NK-92 (cell line): ENCODE results near the gene FTSJ3.
"Not testable (repeated sequence)": the region's sequence is repeated elsewhere in the genome, so short reads cannot be mapped to it uniquely, and the experiment has no call there.

Source experiments
- DNase-seq: peaks from one replicate; lab custom pipeline; 2025; ENCODE audit not compliant: unreplicated experiment; lab: John Stamatoyannopoulos, UW

Gene FTSJ3

DNA sequence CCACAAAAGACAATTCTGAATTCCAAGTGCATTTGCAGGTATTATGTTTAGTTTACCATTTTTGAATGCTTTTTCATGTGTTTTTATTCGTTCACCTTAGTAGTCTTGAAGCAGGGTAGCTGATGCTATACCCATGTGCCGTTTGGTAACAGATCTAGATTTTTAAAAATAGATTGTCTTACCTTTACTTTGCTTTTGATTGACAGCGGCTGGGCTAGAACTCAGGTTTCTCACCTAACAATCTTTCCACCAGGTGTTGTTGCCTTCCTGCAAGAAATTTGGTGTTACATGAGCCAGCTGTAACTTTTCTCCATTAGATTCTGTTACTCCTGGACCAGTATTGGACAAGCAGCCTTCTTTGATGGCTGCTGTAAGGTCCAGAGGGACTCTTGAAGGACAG lies 1.5 kb upstream of the FTSJ3 start:
- DNase-seq = no peak

DNA sequence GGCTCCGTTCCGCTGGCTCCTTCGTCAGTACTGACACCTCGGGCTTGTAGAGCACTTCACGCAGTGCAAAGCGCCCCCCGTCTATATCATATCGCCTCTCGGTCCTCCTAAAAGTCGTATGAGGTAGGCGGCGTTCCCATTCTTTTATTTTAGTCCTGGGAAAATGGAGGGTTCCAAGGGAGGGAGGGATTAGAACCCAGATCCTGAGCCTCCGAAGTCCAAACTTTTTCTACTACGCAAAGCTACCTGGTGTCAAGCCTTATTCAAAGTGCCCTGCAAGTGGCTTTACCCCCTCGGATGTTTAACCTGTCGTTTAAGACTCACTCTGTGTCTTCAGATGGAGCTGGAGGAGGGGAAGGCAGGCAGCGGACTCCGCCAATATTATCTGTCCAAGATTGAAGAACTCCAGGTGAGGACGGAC lies 348 bp upstream of the FTSJ3 start:
- DNase-seq = no peak

DNA sequence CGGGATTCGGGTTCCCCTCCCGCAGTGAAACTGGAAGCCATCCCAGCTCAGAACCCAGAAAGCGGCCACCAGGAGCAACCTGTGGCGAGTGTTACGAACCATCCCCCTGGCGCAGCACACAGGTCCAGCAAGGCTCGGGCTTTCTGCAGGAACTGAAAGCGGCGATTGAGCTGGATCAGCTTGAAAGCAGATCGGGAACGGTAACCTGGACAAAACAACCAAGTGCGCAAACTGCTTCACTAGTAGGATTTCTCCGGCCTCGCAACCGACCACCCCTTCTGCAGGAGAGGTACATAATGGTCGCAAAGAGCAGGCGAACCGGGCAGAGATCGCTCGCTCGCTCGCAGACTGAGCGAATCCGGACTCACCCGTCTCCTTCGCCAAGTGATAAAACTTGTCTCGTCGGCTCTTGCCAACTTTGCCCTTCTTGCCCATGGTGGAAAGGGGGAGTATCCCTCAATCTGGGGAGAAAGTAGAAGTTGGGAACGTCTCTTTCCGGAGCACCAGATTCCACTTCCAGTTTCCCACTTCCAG lies 928 bp downstream of the FTSJ3 start:
- no peak for DNase-seq

DNA sequence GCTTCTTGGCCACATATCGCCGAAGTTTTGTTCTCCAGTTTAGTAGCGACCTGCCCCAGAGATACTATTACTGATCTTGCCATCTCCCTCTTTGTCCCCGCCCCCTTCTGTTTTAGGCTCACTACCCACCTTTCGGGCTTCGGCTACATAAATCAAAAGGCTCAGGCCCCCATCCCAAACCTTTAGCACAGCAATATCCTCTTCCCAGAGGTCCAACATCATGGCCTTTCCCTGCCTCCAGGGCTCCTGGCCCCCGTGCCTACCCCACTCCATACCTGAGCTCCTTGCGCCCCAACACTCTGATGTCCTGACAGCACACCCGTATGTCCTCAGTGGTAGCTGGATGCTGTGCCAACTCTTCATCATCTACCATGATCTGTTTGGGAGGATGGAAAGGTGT lies 3.1 kb downstream of the FTSJ3 start:
- DNase-seq = no peak

DNA sequence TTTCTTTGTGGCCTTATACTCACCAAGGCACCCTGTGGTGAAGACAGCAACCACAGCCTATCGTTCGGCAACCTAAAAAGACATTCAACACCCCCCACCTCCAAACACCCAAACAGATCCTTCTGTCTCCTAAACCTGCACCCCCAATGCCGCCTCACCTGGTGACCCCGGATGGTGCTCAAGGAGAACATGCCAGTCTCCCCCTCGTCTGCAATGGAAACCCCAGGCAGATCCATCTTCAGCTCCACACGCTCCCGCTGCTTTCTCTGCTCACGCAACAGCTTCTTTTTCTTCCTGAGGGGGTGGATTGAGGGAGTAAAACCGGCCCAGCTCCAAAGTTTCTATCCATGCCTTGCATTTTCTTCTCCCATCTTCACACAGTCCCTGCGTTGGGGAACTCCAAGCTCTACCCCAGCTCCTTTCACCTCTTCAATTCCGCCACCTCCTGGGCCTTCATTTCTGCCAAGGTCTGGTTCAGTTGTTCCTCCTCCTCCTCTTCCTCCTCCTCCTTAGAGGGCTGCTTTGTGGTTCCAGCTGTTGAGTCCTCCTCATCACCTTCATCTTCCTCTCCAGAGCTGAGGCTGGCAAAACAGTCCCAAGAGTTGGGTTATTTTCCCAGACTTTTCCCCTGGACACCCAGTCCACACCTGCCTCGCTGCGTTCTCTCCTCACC lies 3.7 kb downstream of the FTSJ3 start:
- DNase-seq = no peak

DNA sequence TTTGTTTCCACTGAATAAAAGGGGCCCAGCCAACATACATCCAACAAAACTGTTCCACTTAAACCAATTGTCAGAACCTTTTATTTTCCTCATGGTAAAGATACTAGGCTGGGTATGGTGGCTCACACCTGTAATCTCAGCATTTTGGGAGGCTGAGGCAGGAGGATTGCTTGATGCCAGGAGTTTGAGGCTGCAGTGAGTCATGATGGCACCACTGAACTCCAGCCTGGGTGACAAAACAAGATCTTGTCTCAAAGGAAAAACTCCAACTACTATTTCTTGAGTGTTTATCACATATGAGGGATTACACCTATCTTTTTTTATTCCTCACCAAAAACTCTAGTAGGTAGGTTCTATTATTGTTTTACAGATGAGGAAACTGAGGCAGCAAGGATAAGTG lies 4.9 kb downstream of the FTSJ3 start:
- no peak for DNase-seq

DNA sequence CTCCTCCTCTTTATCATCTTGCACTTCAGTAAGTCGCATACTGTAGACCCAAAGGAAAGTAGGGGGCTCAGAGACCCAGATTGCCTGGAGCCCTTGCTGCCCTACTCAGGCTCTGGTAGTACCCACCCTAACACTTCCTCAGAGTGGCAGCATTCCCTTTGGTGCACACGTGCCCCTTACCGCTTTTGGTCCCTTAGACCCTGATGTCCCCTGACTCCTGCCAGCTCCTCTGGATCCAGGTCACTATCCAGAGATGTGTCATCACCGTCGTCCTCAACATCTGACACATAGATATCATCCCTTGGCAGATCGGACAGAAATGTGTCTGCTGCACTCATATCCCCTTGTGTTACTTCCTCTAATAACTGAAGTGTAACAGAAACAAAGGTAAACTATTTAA lies 5.7 kb downstream of the FTSJ3 start:
- no peak for DNase-seq

DNA sequence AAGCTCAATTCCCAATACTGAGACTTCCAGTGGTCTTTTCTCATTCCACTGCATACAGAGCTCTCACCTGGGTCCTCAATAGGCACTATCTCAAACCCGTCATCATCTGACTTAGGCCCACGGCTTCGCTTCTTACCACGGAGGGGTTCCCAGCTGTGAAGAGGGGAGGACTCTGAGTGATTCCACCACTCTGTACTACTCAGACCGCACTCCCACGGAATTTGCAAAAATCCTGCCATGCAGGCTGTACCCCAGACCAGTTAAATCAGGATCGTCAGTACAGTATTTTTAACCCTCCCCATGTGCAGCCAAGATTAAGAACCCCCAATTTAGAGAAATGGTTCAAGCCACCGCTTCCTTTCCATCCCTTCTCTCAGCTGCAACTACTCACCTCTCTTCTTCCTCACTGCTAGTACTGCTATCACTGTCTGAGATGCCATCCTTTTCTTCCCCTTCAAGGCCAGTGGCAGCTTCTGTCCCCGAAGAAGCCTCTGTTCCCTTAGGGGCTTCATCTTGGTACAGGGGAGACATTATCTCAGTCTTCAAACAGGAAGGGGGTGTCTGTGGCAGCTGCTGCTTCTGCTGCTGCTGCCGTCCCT lies 6.4 kb downstream of the FTSJ3 start:
- DNase-seq = no peak

DNA sequence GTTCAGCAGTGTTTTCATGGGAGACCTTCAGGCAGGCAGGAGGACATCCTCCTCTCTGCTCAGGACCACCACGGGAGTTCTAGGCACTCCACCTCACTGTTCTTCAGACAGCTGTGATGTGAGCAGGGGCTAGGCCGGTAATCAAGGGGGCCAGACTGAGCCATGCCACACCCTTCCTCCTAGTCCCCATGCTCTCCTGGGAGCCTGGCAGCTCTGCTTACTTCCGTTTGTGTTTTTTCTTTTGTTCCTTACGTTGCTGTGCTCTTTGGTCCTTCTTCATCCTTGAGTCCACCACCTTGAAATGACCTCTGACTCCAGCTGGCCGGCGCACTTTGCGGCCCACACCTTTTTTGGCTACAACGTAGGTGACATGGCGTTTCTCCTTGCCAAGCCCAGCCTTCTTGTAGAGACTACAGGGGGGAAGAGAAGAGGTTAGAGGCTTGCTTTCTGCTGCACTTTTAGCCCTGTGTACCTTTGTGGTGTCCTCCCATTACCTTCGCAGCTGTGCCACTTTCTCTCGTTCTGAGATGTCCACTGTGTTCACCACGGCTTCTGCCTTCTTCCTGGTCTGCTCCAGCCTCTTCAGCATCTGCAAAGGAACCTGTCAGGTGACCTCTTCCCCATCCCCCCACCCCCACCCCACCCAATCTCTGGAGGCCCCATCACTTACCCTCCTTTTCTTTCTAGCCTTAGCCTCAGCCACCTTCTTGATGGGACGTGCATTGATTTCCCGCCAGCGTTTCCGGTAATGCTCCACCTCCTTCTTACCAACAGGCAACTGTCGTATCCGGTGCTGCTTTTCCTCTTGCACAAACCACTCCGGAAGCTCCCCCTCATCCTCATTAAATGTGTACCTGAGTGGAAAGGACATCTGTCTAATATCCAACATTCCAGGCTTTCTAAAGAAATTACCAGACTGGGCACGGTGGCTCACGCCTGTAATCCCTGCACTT lies 7.6 kb downstream of the FTSJ3 start:
- no peak for DNase-seq

DNA sequence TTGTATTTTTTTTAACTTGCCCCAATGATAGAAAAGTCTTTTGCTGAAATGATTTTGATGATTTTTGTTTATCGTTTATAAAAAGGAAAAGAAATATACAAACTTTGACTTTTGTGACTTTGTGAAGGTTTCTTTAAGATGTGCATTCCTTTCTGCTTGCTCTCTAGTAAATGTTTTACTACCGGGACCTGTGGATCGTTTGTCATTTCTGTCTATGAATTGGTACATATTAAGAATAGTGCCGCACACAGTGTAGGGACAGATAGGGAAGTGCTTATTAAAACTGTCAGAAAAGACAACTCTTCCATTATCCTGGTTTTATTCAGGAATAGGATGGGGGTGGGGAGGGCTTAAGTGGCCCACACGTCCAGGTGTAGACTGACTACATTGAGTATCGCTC lies 8.3 kb downstream of the FTSJ3 start:
- DNase-seq = no peak

DNA sequence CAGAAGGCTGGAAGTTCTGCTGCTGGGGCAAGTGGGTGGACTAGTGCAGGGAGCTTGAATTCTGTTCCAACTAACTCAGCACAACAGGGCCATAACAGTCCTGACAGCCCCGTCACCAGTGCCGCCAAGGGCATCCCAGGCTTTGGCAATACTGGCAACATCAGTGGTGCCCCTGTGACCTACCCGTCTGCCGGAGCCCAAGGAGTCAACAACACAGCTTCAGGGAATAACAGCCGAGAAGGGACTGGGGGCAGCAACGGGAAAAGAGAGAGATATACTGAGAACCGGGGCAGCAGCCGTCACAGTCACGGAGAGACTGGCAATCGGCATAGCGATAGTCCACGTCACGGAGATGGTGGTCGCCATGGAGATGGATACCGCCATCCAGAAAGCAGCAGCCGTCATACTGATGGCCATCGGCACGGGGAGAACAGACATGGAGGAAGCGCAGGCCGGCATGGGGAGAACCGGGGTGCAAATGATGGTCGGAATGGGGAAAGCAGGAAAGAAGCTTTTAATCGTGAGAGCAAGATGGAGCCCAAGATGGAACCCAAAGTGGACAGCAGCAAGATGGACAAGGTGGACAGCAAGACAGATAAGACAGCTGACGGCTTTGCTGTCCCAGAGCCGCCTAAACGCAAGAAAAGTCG lies 9.6 kb downstream of the FTSJ3 start:
- no peak for DNase-seq

DNA sequence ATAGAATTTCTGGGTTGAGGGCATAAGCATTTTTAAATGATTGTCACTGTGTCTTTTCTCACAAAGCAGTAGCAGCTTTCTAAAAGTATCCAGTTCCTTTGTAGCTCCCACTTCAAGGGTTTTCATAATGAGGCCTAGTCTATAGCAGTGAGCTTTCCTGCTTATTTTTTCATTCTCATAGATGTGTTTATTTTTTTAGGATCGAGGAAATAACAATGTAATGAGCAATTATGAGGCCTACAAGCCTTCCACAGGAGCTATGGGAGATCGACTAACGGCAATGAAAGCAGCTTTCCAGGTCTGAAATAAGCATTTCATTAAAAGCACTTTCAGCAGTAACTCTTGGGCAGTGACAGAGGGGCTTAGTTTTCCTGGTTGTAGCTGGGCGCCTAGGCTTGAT lies 10.8 kb downstream of the FTSJ3 start:
- no peak for DNase-seq

DNA sequence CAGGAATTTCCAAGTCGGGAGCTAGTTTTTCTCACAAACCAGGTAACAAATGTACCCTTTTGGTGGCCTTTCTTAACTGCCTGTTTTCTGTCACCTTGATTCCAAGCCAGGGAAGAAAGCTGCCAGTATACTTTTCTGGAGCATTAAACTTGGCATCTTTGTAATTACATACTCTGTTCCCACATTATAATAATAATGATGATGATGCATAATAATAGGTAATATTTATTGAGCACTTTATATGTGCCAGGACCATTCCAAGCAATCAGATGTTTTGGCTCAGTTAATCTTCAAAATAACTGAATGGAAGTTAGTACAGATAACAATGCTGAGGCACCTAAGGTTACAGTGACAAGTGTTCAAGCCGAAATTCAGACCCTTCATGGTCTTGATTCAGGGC lies 11.3 kb downstream of the FTSJ3 start:
- DNase-seq = no peak

DNA sequence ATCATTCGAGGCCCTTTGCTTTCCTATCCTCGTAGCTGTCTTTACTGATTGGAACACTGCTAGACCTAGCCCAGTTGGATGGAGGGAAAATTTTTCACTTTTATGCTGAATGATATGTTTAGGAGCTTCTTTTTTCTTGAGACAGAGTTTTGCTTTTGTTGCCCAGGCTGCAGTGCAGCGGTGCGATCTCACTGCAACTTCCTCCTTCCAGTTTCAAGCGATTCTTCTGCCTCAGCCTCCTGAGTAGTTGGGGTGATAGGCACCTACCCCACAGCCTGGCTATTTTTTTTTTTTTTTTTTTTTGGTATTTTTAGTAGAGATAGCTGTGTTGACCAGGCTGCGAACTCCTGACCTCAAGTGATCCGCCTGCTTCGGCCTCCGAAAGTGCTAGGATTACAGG lies 17.5 kb downstream of the FTSJ3 start:
- no peak for DNase-seq

DNA sequence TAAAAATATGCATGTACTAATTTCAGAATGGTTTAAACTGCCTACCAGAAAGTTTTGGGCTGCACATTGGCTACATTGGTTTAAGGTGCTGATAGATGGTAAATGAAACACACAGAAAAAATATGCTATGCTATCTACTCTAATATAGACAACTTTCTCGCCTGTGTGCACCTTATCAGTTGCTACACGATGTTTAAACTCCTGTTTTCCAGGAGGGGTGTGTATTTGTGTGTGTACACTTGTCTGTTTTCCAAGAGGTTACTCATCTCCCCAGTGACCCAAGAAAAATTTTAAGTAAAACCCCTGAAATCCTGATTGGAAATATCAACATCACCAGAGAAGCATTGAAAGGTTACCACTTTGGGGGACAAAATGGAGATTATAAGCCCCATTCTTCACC lies 21.9 kb downstream of the FTSJ3 start:
- no peak for DNase-seq

DNA sequence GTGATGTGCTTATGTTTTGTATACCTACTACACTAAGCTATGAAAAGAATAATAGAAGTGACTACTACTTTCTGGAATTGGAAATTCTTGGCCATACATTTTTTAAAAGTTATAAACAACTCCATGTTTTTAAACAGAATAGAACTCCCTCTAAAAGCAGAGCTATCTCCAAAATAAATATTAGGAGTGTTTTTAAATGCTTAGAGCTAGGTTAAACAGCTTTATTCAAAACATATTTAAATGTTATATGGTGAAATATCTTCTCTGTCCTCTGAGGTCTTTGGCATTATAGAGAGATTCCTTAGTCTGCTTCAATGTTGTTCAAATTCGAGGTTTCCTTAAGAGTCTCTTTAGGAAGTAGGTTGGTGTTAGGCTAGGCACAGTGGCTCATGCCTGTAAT lies 23.1 kb downstream of the FTSJ3 start:
- DNase-seq = no peak

DNA sequence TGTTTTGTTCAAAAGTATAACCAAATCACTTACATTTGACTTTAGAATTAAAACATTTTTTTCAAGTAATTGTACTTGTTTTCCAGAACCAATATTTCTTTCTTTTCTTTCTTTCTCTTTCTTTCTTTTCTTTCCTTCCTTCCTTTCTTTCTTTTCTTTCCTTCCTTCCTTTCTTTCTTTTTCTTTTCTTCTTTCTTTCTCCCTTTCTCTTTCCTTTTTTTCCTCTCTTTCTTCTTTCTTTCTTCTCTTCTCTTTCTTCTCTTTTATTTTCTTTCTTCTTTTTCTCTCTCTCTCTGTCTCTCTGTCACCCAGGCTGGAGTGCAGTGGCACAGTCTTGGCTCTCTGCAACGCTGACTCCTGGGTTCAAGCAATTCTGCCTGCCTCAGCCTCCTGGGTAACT lies 26.7 kb downstream of the FTSJ3 start:
- DNase-seq = no peak

DNA sequence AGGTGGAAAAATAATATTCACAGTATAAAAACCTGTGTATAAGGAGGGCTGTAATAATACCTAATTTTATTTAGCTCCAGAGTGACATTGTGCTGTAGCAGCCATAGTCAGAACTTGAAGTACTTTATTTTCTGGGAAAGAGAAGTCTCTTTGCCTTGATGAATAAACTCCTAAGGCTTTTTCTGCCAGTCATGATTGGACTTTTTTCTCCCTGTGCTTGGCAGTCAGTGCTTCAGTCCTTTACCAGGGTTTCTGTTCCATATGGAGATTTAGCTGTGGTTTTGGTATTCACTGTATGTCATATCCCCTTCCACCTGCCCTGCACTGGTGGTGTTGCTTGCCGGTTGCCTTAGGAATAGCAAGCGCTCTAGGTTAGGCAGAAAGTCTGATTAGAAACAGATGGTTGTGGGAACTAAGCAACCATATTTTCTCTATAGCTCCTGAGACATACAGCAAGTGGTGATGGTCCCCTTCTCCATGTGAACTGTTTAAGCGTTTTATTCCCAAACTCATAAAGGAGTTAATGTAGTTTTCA lies 28.8 kb downstream of the FTSJ3 start:
- no peak for DNase-seq

DNA sequence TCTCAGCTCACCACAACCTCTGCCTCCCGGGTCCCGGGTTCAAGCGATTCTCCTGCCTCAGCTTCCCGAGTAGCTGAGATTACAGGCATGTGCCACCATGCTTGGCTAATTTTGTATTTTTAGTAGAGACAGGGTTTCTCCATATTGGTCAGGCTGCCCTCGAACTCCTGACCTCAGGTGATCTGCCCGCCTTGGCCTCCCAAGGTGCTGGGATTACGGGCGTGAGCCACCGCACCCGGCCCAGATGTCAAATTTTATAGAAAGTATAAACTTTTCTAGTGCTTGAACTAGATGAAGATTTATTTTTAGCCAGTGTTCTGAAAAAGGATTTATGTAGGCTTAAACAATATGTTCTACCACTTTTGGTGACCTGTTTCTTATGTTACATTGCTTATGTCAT lies 31.1 kb downstream of the FTSJ3 start:
- DNase-seq = not testable (repeated sequence)

DNA sequence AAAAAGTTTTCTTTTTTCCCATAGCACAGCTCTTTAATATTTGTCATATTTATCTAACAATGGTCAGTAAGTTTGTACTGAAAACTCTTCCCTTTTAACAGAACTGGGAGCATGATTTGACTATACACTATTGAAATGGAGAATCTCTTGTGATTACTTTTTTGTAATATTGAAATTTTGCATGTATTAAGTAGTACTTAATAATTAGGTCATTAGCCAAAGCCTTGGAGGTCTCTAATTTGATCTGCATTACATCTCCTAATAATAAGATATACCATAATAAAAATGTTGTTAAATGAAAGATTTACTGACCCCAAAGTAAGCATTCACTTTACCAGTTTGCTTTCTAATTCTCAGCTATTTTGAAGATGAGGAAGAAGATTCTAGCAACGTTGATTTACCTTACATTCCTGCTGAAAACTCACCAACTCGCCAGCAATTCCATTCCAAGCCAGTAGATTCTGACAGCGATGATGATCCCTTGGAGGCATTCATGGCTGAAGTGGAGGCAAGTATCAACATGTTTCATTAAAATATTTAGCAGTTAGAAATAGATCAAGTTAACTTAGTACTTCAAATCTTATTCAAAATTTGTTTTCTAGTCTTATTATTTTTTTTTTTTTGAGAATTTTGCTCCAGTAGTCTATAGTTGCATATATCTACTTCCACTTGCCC lies 35.3 kb downstream of the FTSJ3 start:
- DNase-seq = no peak

DNA sequence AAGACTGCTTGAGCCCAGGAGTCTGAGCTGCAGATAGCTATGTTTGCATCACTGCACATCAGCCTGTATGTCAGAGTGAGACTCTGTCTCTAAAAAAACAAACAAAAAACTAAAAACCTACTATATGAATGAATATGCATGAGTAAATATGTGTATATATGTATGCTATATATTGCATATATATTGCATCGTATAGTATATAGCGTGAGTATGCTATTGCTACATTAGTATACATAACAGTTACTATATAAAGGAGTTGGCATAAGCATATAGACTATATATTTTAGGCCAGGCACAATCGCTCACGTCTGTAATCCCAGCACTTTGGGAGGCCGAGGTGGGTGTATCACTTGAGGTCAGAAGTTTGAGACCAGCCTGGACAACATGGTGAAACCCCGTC lies 37.4 kb downstream of the FTSJ3 start:
- DNase-seq = no peak
